Hematopoietic multipotent progenitor cell treated with erythropoietin and hydrocortisone succinate and interleukin-3 and kit ligand, for 8 days (in vitro differentiated cells): ENCODE results near the gene ATP10A.

Experiments
- DNase-seq: peaks from one replicate; pipeline ENCODE4 v3.0.0-alpha.2; 2015

ATP10A gene

GRCh38 chr15:25633862-25634261 is 229.3 kb downstream of the ATP10A start:
- DNase-seq = no peak

- no peak for DNase-seq
These were observed 231.2 kb downstream of the ATP10A start for GRCh38 chr15:25631971-25632370.
